GM21423 (cell line): ENCODE results near the gene PRKN.
"Not testable (repeated sequence)": the region's sequence is repeated elsewhere in the genome, so short reads cannot be mapped to it uniquely, and the experiment has no call there.

Source experiments
- ATAC-seq: cut with Tn5 transposase; IDR thresholded peaks from one replicate; pipeline ENCODE4 v1.9.1; 2021; ENCODE audit warnings: mild to moderate bottlenecking, moderate library complexity; ENCODE audit not compliant: unreplicated experiment

The PRKN gene

DNA sequence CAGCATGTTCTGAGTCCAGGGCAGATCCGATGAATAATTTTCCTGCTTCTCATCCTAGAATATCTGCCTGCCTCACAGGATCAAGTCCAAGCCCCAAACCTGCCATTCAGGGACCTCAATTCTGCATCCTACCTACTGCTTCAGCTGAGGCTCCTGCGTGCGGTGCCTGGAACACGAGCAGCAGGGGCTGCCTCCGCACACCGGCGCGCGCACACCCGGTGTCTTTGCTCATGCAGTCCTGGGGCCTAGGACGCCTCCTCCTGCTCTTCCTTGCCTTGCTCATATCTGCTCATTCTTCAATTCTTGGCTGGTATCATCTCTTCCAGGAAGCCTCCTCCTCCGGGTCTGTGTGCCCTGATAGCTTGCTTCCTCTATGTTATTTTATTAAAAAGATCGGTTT, 1372.6 kb downstream of the PRKN start:
- ATAC-seq = no peak

DNA sequence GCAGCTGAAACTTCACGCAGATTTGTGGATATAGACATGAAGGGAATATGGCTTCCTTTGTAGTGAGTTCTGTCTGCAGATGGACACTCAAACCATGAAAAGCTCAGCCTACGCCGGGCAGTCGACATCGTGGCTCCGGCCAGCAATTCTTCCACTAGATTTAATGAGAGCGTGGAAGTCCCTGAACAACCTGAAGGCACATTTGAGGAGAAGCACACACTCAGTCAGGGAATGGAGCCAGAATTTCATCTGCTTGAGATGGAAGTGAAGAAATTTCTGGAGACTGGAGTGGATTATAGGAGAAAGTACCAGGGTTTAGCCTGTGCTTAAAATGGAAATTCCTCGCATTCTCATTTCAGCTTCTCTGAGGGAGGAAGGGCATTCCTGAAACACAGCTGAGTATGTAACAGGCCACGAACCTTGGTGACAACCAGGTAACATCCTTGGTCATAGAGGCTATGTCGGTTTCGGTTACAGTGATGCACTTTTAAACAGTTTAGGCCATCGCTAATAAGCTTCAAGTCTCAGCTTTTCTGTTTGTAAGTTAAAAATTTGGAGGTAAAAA, 1373.2 kb downstream of the PRKN start:
- no peak for ATAC-seq

DNA sequence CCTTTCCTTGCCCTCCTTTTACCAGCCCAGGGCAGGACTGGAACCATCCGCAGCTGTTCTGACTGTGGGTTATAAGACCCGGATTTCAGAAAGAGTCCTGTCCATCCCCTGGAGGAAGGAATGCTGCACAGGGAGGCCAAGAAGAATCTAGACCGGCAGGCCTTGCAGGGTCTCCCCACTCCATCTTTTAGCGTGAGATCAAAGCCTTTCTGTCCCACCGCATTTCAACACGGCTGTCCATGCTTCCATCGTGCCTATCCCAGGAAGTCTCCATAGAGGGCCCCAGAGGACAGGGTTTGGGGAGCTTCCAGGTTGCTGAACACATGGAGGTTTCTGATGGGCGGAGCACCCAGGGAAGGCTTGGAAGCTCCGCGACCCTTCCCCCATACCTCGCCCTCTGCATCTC, 1374.4 kb downstream of the PRKN start:
- ATAC-seq = no peak

DNA sequence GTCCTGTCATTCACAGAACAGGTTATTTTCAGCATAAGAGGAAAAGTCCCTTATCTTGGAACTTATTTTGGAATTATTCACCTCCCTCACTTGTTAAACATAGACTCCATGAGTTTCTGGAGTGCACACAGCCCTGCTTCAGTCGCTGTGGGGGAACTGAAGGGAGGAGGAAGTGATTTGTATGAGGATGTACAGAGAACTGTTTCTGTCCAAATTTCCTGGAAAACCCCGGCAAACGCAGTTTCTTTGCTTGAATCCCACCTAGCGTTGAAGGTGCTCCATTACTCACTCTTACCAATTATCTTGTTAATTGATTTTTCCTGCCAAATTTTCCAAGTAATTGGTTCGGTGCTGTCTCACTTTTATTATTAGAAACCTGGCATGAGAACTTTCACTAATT, 1375.7 kb downstream of the PRKN start:
- ATAC-seq = no peak

DNA sequence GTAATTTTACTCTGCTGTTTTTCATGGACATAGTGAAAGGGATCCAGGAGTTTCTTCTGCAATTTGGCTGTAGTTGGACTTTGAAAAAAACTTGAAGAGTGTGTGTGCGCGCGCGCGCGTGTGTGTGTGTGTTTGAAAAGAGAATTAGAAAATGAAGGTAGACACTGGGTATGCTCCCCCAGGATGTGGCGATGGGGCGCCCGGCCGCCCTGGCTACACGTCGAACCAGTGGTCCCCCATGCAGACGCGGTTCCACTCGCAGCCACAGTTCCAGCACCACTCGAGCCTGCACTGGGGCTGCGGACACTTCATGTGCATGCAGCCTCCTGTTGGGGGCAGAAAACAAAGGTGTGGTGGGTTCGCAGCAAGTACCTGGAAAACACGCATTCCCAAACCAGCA, 1377.7 kb downstream of the PRKN start:
- ATAC-seq = no peak

DNA sequence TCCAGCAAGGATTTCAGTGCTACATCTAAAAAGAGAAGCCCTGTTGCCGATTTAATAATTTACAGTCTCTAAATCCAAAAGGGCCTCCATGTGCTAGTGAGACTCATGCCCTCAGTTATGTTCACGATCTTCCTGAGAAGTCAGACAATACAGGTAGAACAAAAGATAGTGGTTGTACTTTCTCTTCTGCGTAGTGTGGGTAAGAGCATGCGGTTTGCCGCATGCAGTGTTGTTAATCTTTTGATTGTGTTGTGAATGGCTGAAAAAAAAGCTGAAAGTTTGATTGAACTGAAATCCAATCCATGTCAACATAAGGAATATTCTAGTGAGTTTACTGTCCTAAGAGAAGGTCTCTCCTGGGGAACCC, 1379.0 kb downstream of the PRKN start:
- no peak for ATAC-seq

DNA sequence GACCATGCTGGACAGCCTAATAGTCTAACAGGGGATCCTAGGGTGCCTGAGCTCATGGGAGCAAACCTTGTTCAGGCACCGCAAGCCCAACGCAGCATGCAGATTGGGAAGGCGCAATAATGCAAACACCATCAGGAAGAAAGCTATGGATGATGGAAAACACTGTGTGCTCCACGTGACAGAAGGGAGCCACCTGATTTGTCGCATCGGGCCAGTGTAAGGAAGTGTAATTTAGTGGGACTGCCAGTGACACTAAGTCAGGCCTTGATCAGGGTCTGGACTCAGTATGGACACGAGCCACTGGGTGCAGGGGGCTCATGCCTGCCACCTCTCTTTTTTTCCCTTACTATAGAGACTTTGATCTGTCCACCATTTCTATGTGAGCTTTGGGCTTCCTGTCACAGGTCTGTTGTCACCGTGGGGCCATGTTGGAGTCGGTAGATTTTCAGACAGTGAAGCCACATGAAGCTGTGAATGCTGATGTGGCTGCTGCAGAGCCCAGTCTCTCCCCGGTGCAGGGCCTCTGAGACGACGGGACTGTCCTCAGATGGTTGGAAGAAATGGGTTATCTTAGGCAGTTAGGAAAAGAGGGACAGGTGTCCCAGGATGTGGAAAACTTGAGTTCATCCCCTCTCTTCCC, 1379.5 kb downstream of the PRKN start:
- no peak for ATAC-seq

DNA sequence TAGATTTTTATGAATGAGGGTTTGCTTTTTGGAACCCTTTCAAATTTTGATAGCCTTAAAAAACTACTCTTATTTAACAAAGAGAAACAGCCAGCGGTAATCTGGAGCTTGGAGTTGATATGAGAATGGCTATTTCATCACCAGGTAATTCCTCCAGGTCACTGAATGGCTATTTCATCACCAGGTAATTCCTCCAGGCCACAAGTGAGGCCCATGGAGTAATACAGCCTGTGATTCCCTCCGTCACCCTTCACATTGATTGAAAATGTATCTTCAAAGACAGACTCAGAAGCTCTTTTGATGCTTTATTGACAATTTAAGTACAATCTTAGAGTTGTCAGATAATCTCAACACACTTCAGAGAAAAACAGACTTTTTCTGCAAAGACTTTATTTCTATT, 1380.4 kb downstream of the PRKN start:
- no peak for ATAC-seq

DNA sequence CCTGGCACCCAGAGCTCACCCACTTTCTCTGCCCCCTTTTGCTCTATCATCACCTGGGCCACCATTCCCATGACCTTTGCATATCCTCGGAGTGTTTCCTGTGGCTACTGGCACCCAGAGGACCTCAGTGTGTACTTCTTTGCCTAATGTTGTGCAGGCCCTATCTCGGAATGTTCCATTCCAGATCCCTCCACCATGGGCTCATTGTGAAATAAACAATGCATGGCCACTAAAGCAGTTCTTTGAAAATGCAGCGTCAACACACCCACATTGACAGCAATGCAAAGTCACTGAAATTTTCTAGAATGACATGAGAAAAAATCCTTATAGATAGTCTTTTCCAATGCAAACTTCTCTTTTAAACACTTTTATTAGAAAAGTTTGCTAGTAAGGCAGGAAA, 1380.8 kb downstream of the PRKN start:
- ATAC-seq = no peak

DNA sequence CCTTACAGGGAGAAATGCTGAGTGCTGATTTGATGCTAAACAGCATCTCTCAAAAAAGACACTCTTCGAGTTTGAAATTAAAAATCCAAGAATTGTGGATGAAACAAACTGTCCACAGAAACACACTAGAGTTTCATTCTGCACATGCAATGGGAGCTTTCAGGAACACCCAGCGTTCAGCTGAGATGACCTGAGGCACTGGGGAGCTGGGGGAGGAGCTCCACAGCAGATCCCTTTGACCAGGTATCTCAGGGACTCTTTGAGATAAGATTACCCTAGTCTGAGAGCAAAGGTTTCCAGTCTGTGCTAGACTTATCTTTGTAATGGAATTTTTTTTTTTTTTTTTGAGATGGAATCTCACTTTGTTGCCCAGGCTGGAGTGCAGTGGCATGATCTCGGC, 1382.9 kb downstream of the PRKN start:
- no peak for ATAC-seq

DNA sequence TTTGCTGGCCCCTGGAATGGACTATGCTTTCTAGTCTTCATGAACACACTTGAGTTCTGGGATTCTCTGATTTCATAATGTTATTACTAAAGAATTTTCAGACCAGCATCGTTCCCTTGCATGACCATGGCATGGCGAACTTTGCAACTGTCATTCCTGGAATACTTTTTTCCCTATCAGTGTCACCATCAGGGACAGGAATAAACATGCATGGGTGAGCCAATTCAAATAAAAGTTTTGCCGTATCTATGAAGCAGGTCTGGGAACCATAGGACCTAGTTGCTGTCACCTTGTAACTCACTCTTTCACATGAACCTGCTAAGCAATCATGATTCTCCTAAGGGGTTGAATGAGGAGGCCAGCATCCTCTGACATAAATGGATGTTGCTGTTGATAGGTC, 1385.5 kb downstream of the PRKN start:
- ATAC-seq = no peak

DNA sequence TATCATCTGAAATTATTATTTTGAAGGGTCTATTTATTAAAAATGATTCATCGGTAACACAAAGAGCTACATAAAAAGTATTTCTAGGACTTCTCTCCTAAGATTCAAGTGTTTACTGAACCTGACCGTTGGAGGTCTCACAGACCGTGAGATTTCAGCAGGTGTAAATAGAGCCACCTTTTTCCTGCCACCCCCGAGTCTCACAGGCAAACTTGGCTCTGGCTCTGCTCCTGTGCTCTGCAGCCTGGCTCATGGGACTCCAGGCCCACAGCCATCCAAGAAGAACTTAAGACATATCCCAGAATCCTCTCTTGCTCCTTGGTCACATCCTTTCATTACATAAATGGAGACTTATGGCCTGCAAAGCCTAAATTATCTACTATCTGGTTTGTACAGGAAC, 1385.9 kb downstream of the PRKN start:
- no peak for ATAC-seq

DNA sequence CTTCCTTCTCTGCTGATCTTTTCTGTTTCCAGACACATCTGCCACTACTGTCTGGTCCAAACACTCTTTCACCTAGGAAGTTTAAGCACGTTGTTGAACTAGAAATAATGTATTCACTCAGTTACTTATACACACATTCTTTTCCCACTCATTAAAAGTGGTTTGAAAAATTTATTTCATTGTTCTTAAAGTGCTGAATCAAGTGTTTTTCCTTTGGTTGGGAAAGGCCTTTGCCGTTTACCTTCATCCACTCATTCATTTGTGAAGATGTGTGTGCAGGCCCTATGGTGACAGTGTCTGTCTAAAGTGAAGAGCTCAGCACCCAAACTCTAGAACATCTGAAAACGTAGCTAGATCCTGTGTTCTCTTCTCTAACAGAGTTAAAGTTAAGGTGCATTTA, 1389.6 kb downstream of the PRKN start:
- no peak for ATAC-seq

DNA sequence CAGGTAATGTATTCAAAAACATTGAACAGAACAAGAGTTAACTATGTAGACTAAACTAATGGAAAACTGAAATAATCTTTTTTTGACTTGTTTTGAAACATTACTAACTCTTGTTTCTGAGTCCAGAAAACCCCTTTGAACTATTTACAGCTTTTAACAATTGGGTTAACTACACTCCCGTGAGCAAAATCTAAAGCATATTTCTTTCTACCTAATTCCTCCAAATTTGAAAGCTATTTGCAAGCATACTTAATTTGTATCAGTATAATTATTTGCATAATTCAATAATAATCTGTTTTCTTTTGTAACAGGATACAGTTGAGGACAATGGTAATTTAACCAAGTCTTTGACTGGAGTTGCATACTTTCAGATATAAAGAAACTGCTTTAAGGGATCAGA, 1391.1 kb downstream of the PRKN start:
- ATAC-seq = no peak

DNA sequence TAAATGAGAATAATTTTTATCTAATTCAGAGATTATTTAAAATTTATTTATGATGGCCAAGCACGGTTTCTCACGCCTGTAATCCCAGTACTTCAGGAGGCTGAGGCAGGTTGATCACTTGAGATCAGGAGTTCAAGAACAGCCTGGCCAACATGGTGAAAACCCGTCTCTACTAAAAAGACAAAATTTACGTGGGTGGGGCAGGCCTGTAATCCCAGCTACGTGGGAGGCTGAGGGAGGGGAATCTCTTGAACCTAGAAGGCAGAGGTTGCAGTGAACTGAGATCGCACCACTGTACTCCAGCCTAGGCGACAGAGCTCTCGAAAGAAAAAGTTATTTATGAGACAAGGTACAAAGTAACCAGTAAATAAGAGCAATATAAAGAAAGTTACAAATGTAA, 1394.2 kb downstream of the PRKN start:
- no peak for ATAC-seq

DNA sequence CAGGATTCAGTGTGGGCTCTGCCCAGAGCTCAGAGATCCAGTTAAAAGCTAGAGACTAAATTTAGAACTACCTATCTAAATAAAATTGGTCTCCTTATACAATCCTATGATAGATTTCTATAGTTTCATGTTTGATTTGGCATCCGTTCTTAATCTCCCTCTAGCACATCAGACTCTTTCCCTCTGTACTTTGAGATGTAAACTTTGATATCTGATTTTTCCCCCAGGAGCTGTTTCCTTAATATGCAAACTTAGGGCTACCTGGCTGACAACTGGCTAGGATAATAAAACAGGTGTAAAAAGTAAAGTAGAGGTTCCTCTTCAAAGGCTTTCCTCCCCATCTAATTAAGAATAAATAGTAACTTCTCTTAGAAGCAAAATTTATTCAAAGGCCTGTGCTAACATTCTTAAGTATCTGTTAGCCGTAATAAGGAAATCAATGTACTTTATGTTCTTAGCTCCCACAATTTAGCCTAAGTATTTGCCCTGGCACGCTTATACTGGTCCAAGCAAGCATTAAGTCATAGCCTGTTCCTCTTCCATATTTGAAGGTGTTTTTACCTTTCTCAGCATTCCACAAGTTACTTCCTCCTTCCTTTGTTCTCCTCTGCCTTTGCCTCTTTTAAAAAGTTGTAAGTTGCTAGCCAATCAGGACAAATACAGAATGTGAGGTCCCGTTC, 1396.0 kb downstream of the PRKN start:
- ATAC-seq = not testable (repeated sequence)

DNA sequence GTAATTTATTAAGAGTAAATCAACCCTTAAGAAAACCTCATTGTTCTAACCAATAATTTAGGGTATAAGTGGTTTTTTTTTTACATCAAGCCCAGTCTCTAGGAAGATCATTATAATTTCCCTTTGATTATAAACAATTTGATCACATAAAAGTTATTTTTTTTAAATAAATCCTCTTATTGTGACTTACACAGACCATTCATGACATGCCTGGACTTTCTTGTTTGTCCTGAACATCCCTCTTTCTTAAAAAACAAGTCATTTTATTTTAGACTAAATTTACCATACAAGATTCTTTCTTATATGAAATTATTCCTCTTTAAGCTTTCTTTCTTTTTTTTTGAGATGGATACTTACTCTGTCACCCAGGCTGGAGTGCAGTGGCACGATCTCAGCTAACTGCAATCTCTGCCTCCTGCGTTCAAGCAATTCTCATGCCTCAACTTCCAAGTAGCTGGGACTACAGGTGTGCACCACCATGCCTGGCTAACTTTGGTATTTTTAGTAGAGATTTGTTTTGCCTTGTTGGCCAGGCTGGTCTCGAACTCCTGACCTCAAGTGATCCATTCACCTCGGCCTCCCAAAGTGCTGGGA, 1400.1 kb downstream of the PRKN start:
- no peak for ATAC-seq

DNA sequence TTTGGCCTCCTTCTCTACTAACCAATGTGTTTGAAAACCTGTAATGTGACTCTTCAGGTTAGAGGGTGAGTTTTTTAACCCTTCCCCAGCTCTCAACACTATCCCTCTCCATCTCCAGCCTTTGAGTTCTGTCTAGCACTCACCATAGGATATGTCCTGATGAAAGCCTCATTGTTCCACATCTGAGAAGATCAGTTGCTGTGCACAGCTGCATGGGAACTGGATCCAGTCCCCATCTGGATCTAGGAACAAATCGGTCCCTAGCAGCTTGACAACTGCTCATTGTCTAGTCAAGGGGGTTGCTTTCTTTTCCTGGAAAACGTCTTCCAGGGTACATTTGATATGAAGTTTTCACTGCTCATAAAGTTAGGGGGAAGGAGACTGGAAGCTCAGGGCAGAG, 1408.3 kb downstream of the PRKN start:
- no peak for ATAC-seq

DNA sequence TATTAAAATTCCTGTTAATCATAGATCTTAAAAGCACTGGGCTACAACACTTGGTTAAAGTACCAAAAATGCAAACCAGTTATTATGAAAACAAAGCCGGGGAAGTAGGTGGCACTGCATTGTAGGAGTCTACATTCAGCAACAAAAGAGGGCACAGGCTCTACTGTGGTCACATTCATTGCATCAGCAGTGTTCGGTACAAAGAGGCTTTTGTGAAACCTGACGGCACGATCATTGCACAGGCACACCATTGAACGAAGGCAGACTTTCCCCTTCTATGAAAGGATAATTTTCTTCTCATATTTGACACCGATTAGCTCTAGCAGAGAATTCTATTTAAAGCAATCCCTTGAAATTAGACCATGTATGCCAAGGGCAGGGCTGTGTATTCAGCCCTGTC, 1409.1 kb downstream of the PRKN start:
- no peak for ATAC-seq

DNA sequence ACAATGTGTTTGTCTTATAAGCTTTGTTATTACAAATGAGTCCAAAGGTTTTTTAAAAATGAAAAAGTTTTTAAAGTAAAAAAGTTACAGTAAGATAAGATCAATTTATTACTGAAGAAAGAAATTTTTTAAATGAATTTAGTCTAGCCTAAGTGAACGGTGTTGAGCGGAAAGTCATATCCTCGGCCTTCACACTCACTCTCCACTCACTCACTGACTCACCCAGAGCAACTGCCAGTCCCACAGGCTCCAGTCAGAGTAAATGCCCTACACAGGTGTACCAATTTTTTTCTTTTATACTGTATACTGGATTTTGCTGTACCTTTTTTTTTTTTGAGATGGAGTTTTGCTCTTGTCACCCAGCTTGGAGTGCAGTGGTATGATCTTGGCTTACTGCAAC, 1411.0 kb downstream of the PRKN start:
- ATAC-seq = no peak

DNA sequence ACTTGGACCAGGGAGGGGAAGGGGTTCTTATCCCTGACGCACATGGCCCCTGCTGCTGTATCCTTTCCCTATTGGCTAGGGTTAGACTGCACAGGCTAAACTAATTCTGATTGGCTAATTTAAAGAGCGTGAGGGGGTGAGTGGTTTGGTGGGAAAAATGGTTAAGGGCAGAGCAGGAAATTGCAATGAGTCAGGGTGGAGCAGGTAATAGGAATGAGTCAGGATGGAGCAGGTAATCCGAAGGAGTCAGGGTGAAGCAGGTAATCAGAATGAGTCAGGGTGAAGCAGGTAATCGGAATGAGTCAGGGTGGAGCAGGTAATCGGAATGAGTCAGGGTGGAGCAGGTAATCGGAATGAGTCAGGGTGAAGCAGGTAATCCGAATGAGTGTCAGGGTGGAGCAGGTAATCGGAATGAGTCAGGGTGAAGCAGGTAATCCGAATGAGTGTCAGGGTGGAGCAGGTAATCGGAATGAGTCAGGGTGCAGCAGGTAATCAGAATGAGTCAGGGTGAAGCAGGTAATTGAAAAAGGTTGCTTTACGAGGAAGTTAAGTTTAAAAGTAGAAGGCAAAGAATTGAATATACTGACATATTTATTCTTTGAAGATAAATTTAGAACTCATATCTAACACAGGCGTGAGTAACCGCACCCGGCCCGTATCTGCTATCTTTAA, 1412.2 kb downstream of the PRKN start:
- not testable (repeated sequence) for ATAC-seq
